ENCODE data around the gene PIGC.

PIGC gene

DNA sequence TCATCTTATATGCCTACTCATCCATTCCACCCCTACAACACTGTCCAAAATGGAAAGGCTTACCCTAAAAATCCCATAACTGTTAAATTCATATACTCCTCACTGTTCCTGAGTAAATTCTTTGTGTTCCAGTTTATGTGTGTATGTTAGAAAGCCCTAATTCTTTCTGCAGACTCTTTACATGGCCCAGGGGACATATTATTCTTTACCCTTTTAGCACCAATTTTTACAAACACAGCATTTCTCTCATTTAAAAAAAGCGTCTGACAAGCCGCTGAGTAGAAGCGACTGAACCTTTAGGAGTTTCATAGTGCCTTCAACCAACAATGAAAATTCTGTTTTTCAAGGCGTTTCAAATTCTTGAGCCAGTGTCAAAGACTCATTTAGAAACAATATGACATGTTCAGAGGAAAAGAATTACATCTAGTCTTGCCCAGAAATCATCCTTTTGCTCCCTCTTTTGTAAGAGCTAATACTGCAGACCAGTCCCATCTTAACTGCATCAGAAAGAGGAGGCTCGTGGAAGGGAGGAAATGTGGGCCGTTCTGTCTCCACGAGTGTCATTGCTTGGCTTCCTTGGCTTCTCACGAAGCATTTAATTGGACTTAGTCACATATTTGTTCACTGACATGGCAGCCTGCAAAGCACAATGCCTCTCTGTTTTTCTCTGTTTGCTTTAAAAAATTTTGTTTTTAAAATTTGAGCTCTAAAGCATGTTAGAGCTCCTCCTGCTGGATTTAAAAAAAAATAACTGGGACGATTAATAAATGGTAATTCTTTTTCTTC lies 44.7 kb downstream of the PIGC start:
- H3K4me3 ChIP-seq (replicated peaks; ENCODE audit: low read depth, low read length), result no peak overlapping the region
- DNase-seq (ENCODE audit: extremely low read depth, low read depth), result peak; percentile 77
- peak; percentile 38 for TF ChIP-seq CTCF (IDR thresholded peaks at IDR 0.05; ENCODE audit: low read depth, low read length, missing control alignments)

GRCh38 chr1:172398193-172398592 lies 45.7 kb downstream of the PIGC start:
- no peak overlapping the region for H3K4me3 ChIP-seq (replicated peaks; ENCODE audit: low read depth, low read length)
- no peak for TF ChIP-seq CTCF (IDR thresholded peaks at IDR 0.05; ENCODE audit: low read depth, low read length, missing control alignments)
- DNase-seq (ENCODE audit: extremely low read depth, low read depth), result no peak

DNA sequence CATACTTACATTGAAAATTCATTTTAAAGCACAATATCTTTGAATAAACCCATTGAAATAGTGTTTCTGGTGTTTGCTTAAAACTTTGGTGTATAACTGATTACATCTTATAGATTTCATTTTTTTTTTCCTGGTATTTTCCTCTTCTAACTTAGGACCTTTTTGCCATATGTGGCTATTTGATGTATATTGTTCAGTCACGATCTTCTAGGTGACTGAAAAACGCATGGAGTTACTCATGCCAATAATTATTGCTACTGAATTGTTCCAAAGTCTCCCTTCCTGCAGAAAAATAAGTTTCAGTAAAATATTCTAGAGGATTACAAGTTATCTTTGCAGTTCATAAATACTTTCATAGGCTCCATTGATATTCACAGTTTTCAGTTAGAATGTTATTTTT lies 46.2 kb downstream of the PIGC start:
- DNase-seq (ENCODE audit: extremely low read depth, low read depth), result no peak
- no peak for TF ChIP-seq CTCF (IDR thresholded peaks at IDR 0.05; ENCODE audit: low read depth, low read length, missing control alignments)
- H3K4me3 ChIP-seq (replicated peaks; ENCODE audit: low read depth, low read length), result no peak overlapping the region

GRCh38 chr1:172397221-172397620 lies 46.6 kb downstream of the PIGC start:
- TF ChIP-seq CTCF (IDR thresholded peaks at IDR 0.05; ENCODE audit: low read depth, low read length, missing control alignments), result no peak
- DNase-seq (ENCODE audit: extremely low read depth, low read depth), result no peak
- H3K4me3 ChIP-seq (replicated peaks; ENCODE audit: low read depth, low read length), result no peak overlapping the region

GRCh38 chr1:172395576-172395975 lies 48.3 kb downstream of the PIGC start:
- DNase-seq (ENCODE audit: extremely low read depth, low read depth), result no peak
- TF ChIP-seq CTCF (IDR thresholded peaks at IDR 0.05; ENCODE audit: low read depth, low read length, missing control alignments), result no peak
- no peak overlapping the region for H3K4me3 ChIP-seq (replicated peaks; ENCODE audit: low read depth, low read length)

DNA sequence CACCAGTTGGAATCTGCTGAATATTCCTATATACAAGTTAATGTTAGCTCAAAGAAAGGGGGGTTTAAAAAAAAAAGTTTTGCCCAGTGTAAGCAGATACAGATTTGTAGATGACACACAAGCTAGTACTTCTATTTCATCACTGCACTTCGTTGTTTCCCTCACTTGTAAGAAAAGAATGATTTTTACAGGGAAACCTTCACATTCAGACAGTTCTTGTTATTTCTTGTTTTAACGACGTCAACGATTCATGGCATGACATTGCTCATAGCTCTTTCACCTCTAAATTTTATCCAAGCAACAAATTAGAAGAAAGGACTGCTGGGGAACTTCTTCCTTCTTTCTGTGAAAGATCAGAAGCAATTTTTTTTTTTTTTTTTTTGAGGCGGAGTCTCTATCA lies 49.1 kb downstream of the PIGC start:
- no peak for DNase-seq (ENCODE audit: extremely low read depth, low read depth)

More for the DNA sequence above, 49.1 kb downstream of the PIGC start:
- no peak overlapping the region for H3K4me3 ChIP-seq (replicated peaks; ENCODE audit: low read depth, low read length)
- no peak for TF ChIP-seq CTCF (IDR thresholded peaks at IDR 0.05; ENCODE audit: low read depth, low read length, missing control alignments)
